Stimulated activated CD4-positive, alpha-beta T cell treated with anti-CD3 and anti-CD28 coated beads, Interleukin-2, amount 100 ng/mL, for 48 hours (primary cell): ENCODE measurements around the gene CTAGE1.

Experiments
- DNase-seq, 2 donors: peaks; one replicate each; pipeline ENCODE4 v3.0.0-alpha.2; 2020

The CTAGE1 gene

GRCh38 chr18:22387364-22387763, 30.4 kb downstream of the CTAGE1 start:
- no peak for DNase-seq

GRCh38 chr18:22385718-22386117, 32.0 kb downstream of the CTAGE1 start:
- no peak for DNase-seq

- no peak for DNase-seq
Observed at GRCh38 chr18:22378672-22379282, 38.9 kb downstream of the CTAGE1 start.

- no peak for DNase-seq
Observed at GRCh38 chr18:22377769-22378168, 39.9 kb downstream of the CTAGE1 start.

DNA sequence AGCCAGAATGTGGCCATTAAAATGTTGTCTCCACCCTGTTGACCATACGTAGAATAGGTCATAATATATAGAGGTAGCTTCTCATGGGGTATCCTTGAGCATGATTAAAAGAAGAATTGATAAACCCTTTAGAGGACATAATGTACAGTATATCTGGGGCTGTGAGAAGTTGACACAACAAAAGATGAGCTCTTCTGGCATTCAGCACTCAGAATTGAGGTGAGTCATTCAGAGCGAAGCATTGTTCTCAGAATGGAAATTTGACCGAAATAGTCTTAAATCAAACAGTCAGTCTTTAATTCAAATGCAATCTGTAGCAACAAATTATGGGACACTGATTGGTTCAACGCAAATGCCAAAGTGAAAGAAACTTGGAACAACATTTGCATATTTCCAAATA, 47.3 kb downstream of the CTAGE1 start:
- no peak for DNase-seq

DNA sequence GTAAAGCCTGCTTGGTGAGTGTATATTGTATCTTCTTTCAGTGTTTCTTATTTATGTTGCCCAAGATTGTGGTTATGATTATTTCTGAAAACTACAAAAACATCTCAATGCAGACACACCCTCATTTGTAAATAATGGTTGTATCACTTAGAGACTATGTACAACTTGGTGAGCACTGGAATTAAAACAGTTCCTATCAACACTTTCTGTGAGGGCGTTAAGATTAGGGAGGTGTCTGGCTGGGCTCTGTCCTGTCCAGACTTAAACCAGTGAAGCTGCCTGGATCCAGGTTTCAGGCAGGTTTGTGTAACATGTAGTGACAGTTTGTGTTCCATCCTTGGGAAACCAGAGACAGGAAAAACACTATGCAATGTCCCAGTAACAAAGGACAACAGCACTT, 49.7 kb downstream of the CTAGE1 start:
- no peak for DNase-seq

DNA sequence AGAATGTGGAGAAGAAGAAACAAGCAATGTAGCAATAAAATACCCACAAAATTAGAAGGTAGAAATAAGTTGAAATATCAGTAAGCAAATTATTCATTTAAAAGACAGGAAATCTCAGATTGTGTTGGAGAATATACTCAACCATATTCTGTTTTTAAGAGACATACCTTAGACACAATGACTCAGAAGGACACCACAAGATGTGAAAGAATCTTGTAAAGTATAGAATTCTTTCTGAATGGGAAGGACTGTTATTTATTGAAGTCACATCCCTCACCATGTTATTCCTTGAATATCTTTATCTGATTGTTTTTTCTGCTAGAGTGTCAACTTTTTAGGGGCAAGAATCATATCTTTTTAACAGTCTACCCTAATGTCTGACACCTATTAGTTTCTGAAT, 50.4 kb downstream of the CTAGE1 start:
- DNase-seq, result no peak

DNA sequence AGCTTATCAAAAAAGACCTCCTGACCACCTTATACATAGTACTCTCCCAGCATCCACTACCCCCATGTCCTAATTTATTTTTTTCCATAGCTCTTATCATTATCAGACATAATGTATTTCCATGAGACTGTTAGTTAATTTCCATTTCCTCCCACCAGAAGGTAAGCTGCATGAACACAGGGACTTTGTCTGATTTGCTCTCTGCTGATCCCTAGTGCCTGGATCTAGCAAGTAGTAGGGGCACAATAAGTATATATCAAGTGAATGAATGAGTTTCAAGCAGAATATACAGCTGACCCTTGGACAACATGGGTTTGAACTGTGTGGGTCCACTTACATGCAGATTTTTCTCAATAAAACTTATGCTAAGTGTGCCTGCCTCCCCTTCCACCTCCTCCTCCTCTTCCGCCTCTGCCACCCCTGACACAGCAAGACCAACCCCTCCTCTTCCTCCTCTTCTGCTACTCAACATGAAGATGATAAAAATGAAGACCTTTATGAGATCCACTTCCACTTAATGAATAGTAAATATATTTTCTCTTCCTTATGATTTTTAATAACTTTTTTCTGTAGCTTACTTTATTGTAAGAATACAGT, 53.8 kb downstream of the CTAGE1 start:
- DNase-seq, result no peak
